ENCODE measurements around the gene WNT7B. TPM values are rescaled to one million over a fixed set of nuclear protein-coding genes. Genes with fewer than 3 reads are reported as not detected.

The WNT7B gene
- total and polyA plus RNA-seq, 2 experiments from 2014 or later, result 0.10 TPM; not detected in 1

DNA sequence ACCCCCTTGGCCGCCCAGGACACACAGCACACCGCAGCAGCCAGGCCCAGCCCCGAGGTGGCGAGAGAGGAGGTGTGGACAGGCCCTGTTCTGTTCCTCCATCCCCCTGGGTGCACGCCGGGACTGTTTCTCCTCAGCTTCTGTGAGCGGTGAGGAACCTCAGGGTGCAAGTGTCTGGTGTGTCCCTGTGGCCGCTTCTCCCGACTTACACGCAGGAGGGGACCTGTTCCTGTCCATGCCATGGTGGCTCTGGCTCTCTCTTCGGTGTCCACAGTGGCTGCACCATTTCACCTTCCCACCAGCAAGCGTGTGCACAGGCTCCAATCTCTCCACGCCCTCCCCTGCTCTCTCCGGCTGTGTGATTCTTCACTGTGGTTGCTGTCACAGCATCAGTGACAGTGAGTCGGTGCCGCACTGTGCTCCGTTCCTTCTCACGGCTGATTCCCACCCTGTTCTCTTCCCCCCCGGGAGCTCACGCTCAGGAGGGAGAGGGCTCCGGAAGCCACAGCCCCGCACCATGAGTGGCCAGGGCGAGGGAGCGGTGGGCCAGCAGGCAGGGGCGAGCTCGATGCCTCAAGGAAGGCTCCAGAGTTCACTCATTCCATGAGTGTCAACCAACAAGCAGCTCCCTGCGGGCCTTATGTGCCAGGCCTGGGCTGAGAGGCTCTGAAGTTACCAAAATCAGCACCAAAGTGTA, 18.6 kb upstream of the WNT7B start (continued):
- TF ChIP-seq ZNF462 (CRISPR knock-in tag; IDR thresholded peaks at IDR 0.05) (no peak), STAT1 (IDR thresholded peaks at IDR 0.05; ENCODE audit: unreplicated experiment) (no peak), ETS1 (IDR thresholded peaks at IDR 0.05) (no peak), JUNB (IDR thresholded peaks at IDR 0.05; ENCODE audit: unreplicated experiment) (no peak)

DNA sequence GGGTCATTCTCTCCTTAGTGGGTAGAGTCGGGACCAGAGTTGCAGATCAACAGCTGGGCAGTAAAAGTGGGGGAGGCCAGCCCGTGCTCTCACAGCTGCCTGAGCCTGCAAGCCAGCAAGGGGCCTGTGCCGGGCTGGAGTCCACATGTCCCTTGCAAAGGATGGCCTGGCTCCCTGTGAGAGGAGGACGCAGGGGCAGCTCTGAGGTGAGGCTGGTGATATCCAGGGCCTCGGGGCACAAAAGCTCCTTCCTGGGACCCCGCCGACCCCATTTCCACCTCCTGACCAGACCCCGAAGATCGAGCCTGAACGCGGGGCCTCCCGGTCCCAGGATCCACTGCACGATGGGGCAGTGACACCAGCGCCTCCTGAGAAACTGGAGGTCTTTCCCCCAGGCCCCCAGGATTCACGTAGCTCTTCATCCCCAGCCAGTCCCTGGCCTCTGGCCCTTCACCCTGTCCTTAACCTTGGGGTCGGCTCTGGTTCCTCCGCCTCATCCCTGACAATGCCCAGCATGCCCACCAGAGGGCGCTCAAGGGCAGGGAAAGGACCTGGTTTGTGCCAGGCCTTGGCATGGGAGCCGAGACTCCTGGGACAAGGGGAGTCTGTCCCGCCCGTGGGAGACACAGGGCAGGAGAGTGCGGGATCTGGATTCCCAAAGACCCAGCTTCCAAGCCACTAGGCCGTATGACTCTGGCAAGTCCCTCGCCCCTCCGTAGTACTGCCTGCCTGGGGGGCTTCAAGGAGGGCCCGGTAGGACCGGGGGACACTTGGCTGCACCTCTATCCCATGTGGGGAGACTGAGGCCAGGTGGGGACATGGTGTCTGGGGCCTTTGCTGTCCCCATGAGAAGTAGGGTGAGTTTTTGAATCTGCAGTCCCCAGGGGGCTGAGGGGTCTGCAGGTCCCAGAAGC, 17.8 kb upstream of the WNT7B start:
- H3K27ac ChIP-seq (ENCODE audit: low read depth), result no peak overlapping the region
- H3K4me3 ChIP-seq, result no peak overlapping the region
- Mint-ChIP-seq H3K36me3 (ENCODE audit: low read depth) (no peaks in the 10 kb centered on the region; the same call in 2 of the 3 replicates), H3K4me1 (peaks cover 2% of the 10 kb centered on the region; the same call in 1 of the 3 replicates), H3K27me3 (ENCODE audit: insufficient read depth, low read depth, poor library complexity) (peaks cover 11% of the 10 kb centered on the region), H3K4me3 (no peak overlapping the region), H3K27ac (no peak overlapping the region), H3K9me3 (peaks cover 3% of the 10 kb centered on the region; the same call in 2 of the 3 replicates)
- peak; percentile 92 for ATAC-seq
- no peaks in the 10 kb centered on the region for H4K20me1 ChIP-seq (replicated peaks; ENCODE audit: insufficient read depth)
- H3K27me3 ChIP-seq (ENCODE audit: insufficient read depth), result no peaks in the 10 kb centered on the region
- H3F3A ChIP-seq (replicated peaks; ENCODE audit: low read depth), result no peaks in the 10 kb centered on the region
- H2AFZ ChIP-seq, result no peak overlapping the region
- DNase-seq (ENCODE audit: low spot score), result peak; percentile 82
- H3K4me2 ChIP-seq, result no peak overlapping the region
- no peaks in the 10 kb centered on the region for H3K36me3 ChIP-seq (ENCODE audit: insufficient read depth)
- TF ChIP-seq ZNF331 (CRISPR knock-in tag; IDR thresholded peaks at IDR 0.05; ENCODE audit: low read depth), result no peak
- TF ChIP-seq, protein P1, sequence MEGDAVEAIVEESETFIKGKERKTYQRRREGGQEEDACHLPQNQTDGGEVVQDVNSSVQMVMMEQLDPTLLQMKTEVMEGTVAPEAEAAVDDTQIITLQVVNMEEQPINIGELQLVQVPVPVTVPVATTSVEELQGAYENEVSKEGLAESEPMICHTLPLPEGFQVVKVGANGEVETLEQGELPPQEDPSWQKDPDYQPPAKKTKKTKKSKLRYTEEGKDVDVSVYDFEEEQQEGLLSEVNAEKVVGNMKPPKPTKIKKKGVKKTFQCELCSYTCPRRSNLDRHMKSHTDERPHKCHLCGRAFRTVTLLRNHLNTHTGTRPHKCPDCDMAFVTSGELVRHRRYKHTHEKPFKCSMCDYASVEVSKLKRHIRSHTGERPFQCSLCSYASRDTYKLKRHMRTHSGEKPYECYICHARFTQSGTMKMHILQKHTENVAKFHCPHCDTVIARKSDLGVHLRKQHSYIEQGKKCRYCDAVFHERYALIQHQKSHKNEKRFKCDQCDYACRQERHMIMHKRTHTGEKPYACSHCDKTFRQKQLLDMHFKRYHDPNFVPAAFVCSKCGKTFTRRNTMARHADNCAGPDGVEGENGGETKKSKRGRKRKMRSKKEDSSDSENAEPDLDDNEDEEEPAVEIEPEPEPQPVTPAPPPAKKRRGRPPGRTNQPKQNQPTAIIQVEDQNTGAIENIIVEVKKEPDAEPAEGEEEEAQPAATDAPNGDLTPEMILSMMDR (conservative IDR thresholded peaks at IDR 0.05; ENCODE audit: low read depth in 2 of 2), result peak; percentile 96 to 100
- no peaks in the 10 kb centered on the region for H3K79me2 ChIP-seq (replicated peaks; ENCODE audit: insufficient read depth)
- no peaks in the 10 kb centered on the region for H3K4me1 ChIP-seq (ENCODE audit: insufficient read depth)
- no peaks in the 10 kb centered on the region; the same call in 1 of the 2 replicates for H3K9me2 ChIP-seq (ENCODE audit: insufficient read depth)

Measured in GM23338 (cell line).